H1 (cell line): Measurements from ENCODE around the gene IRF8. TPM values are rescaled to one million over a fixed set of nuclear protein-coding genes. Genes with fewer than 3 reads are reported as not detected.

Experiments used
- CTCF ChIA-PET: fragments of 300-600 bp; sonication (Branson Sonifier 250); formaldehyde crosslinking; loops from one replicate; lab custom pipeline; 2021; ENCODE audit not compliant: partially characterized antibody; lab: Charles Lee
- POLR2A ChIA-PET: fragments of 300-600 bp; sonication (Branson Sonifier 250); formaldehyde crosslinking; loops from one replicate; lab custom pipeline; 2021; ENCODE audit warnings: inconsistent platforms; ENCODE audit not compliant: partially characterized antibody; lab: Charles Lee
- DNase-seq, 2 experiments: peaks; one replicate each; pipeline versions ENCODE4 v3.0.0 to v3.0.0-alpha.2; 2010 to 2022; ENCODE audit warnings: low spot score in 2 of 2, low read depth in 1 of 2, mixed read lengths in 1 of 2
- FAIRE-seq: peaks from 2 replicates; lab custom pipeline; 2011; peaks lifted over from hg19 to GRCh38; lab: Jason Lieb, UNC
- H2AFZ ChIP-seq: 2 replicates; pipeline ENCODE4 v1.8.1; 2012; ENCODE audit warnings: low read length, inconsistent platforms
- H2AK5ac ChIP-seq: 2 replicates; pipeline ENCODE4 v1.6.1; 2013; ENCODE audit warnings: low read depth, low read length
- H2BK120ac ChIP-seq: replicated peaks from 2 replicates; pipeline ENCODE3; 2013; ENCODE audit warnings: low read depth, low read length, inconsistent platforms
- H2BK12ac ChIP-seq: 2 replicates; pipeline ENCODE4 v1.6.1; 2013; ENCODE audit warnings: low read depth, low read length
- H2BK15ac ChIP-seq: 2 replicates; pipeline ENCODE4 v1.6.1; 2013; ENCODE audit warnings: low read length
- H2BK20ac ChIP-seq: 2 replicates; pipeline ENCODE4 v1.6.1; 2013; ENCODE audit warnings: low read length
- H2BK5ac ChIP-seq: 2 replicates; pipeline ENCODE4 v1.6.1; 2013; ENCODE audit warnings: low read depth, low read length
- H3K14ac ChIP-seq: 2 replicates; pipeline ENCODE4 v1.6.1; 2013; ENCODE audit warnings: inconsistent platforms; ENCODE audit not compliant: insufficient read length
- H3K18ac ChIP-seq: 2 replicates; pipeline ENCODE4 v1.6.1; 2013; ENCODE audit warnings: low read length; ENCODE audit errors: extremely low read depth
- H3K23ac ChIP-seq: 2 replicates; pipeline ENCODE4 v1.6.1; 2013; ENCODE audit warnings: inconsistent platforms; ENCODE audit not compliant: insufficient read length
- H3K23me2 ChIP-seq: 2 replicates; pipeline ENCODE4 v1.6.1; 2013; ENCODE audit warnings: low read depth, low read length
- H3K27ac ChIP-seq: 2 replicates; pipeline ENCODE4 v1.6.1; 2011; ENCODE audit warnings: low read depth, low read length, inconsistent platforms
- H3K27me3 ChIP-seq, 4 experiments: replicated peaks in 1 of 4; 1 replicate in 1 of 4; 2 replicates in 3 of 4; pipeline versions ENCODE4 v1.6.1 to v1.8.1; 2011 to 2013; ENCODE audit warnings: low read length in 3 of 4, mild to moderate bottlenecking in 3 of 4, inconsistent platforms in 2 of 4, mixed read lengths in 2 of 4, moderate library complexity in 1 of 4; ENCODE audit not compliant: control insufficient read depth in 3 of 4, insufficient read depth in 3 of 4; ENCODE audit errors: extremely low read depth in 1 of 4
- H3K36me3 ChIP-seq, 4 experiments: 2 replicates each; pipeline versions ENCODE4 v1.6.1 to v1.8.1; 2011 to 2013; ENCODE audit warnings: mild to moderate bottlenecking in 4 of 4, low read length in 3 of 4, moderate library complexity in 2 of 4, control low read depth in 1 of 4, inconsistent platforms in 1 of 4; ENCODE audit not compliant: insufficient read depth in 4 of 4, control insufficient read depth in 2 of 4
- H3K4ac ChIP-seq: replicated peaks from 2 replicates; pipeline ENCODE3; 2013; ENCODE audit warnings: low read length, low read depth, mixed read lengths, inconsistent platforms; ENCODE audit not compliant: insufficient read length
- H3K4me1 ChIP-seq, 4 experiments: replicated peaks in 1 of 4; 1 replicate in 1 of 4; 2 replicates in 3 of 4; pipeline versions ENCODE4 v1.6.1 to v1.8.1; 2011 to 2013; ENCODE audit warnings: low read length in 3 of 4, inconsistent platforms in 2 of 4, mixed read lengths in 1 of 4; ENCODE audit not compliant: insufficient read depth in 4 of 4, control insufficient read depth in 3 of 4
- H3K4me2 ChIP-seq, 2 experiments: 2 replicates each; pipeline versions ENCODE4 v1.6.1 to v1.8.1; 2011 to 2013; ENCODE audit warnings: low read depth in 2 of 2, low read length in 2 of 2, control low read depth in 1 of 2, inconsistent platforms in 1 of 2, mild to moderate bottlenecking in 1 of 2; ENCODE audit not compliant: insufficient read depth in 1 of 2
- H3K4me3 ChIP-seq, 4 experiments: fragments of 200-600, 300-600 bp in 1 of 4; sonication (generic), shearing (Covaris generic), sonication (Bioruptor Twin) in 1 of 4; 2 replicates each; pipeline versions ENCODE4 v1.5.1 to v1.8.1; 2011 to 2016; ENCODE audit warnings: low read length in 4 of 4, low read depth in 3 of 4, control low read depth in 2 of 4, inconsistent platforms in 2 of 4, mild to moderate bottlenecking in 2 of 4, mixed read lengths in 1 of 4, moderate library complexity in 1 of 4; ENCODE audit not compliant: insufficient read depth in 2 of 4; ENCODE audit errors: extremely low read depth in 1 of 4
- H3K56ac ChIP-seq: replicated peaks from 2 replicates; pipeline ENCODE3; 2013; ENCODE audit warnings: low read depth, mild to moderate bottlenecking, mixed read lengths, low read length, inconsistent platforms; ENCODE audit not compliant: insufficient read length
- H3K79me1 ChIP-seq: 2 replicates; pipeline ENCODE4 v1.6.1; 2013; ENCODE audit warnings: low read depth, low read length, control low read depth
- H3K79me2 ChIP-seq, 2 experiments: 2 replicates each; pipeline versions ENCODE4 v1.6.1 to v1.8.1; 2012 to 2013; ENCODE audit warnings: low read length in 2 of 2, mild to moderate bottlenecking in 2 of 2, inconsistent platforms in 1 of 2; ENCODE audit not compliant: insufficient read depth in 2 of 2, control insufficient read depth in 1 of 2
- H3K9ac ChIP-seq, 4 experiments: replicated peaks in 1 of 4; 1 replicate in 1 of 4; 2 replicates in 3 of 4; pipeline versions ENCODE4 v1.6.1 to v1.8.1; 2011 to 2013; ENCODE audit warnings: low read depth in 3 of 4, low read length in 3 of 4, control low read depth in 2 of 4, mild to moderate bottlenecking in 2 of 4, moderate library complexity in 2 of 4, inconsistent platforms in 1 of 4; ENCODE audit errors: extremely low read depth in 1 of 4
- H3K9me3 ChIP-seq, 2 experiments: 2 replicates each; pipeline versions ENCODE4 v1.6.1 to v1.8.1; 2012 to 2013; ENCODE audit warnings: mild to moderate bottlenecking in 2 of 2, moderate library complexity in 2 of 2, control low read depth in 1 of 2, inconsistent platforms in 1 of 2, low read depth in 1 of 2, low read length in 1 of 2, mixed read lengths in 1 of 2; ENCODE audit not compliant: insufficient read depth in 2 of 2
- H4K20me1 ChIP-seq, 2 experiments: replicated peaks in 1 of 2; 2 replicates each; pipeline versions ENCODE3 to v1.8.1; 2011 to 2013; ENCODE audit warnings: inconsistent platforms in 2 of 2, low read length in 2 of 2, mild to moderate bottlenecking in 1 of 2; ENCODE audit not compliant: insufficient read depth in 2 of 2, control insufficient read depth in 1 of 2
- H4K5ac ChIP-seq: 2 replicates; pipeline ENCODE4 v1.6.1; 2013; ENCODE audit warnings: low read length, low read depth, mixed read lengths, inconsistent platforms; ENCODE audit not compliant: insufficient read length
- H4K8ac ChIP-seq: 2 replicates; pipeline ENCODE4 v1.8.0; 2013; ENCODE audit warnings: mild to moderate bottlenecking, moderate library complexity, low read length, inconsistent platforms; ENCODE audit not compliant: insufficient read depth; ENCODE audit errors: extremely low read depth
- H4K91ac ChIP-seq: replicated peaks from 2 replicates; pipeline ENCODE3; 2013; ENCODE audit warnings: low read length, mixed read lengths, inconsistent platforms; ENCODE audit not compliant: insufficient read length
- ASH2L ChIP-seq: fragments of 200-600, 300-600 bp; sonication (generic); IDR thresholded peaks from one replicate; pipeline ENCODE4 v1.7.1; 2017; ENCODE audit warnings: low read length
- CBX5 ChIP-seq: fragments of 300-800, 300-1000 bp; sonication (generic); IDR thresholded peaks from 2 replicates; pipeline ENCODE4 v1.7.1; 2016; ENCODE audit warnings: antibody characterized with exemption, low read length, low read depth
- CEBPB ChIP-seq: IDR thresholded peaks from 2 replicates; pipeline ENCODE4 v1.6.1; 2012; ENCODE audit warnings: low read depth, low read length
- CHD1 ChIP-seq: IDR thresholded peaks from 2 replicates; pipeline ENCODE4 v1.6.1; 2012; ENCODE audit warnings: low read depth, low read length, improper control_type of control experiment
- JUN ChIP-seq: IDR thresholded peaks from 2 replicates; pipeline ENCODE4 v1.6.1; 2011; ENCODE audit warnings: low read depth, mild to moderate bottlenecking, improper control_type of control experiment, low read length
- NANOG ChIP-seq: IDR thresholded peaks from 2 replicates; pipeline ENCODE4 v1.6.1; 2011; ENCODE audit warnings: low read length, low read depth, mild to moderate bottlenecking, inconsistent platforms; ENCODE audit not compliant: insufficient read depth, poor library complexity, severe bottlenecking
- PHF8 ChIP-seq: fragments of 200-600 bp; sonication (generic); conservative IDR thresholded peaks from 2 replicates; pipeline ENCODE4 v1.7.1; 2012; ENCODE audit warnings: low read depth, mild to moderate bottlenecking, inconsistent platforms, low read length, moderate library complexity
- POU5F1 ChIP-seq: IDR thresholded peaks from 2 replicates; pipeline ENCODE4 v1.6.1; 2011; ENCODE audit warnings: low read depth, mild to moderate bottlenecking, low read length, moderate library complexity
- RAD21 ChIP-seq, 2 experiments: IDR thresholded peaks in 1 of 2; conservative IDR thresholded peaks in 1 of 2; 2 replicates each; pipeline ENCODE4 v1.6.1; 2011; ENCODE audit warnings: low read depth in 2 of 2, low read length in 2 of 2, improper control_type of control experiment in 1 of 2, inconsistent platforms in 1 of 2, mild to moderate bottlenecking in 1 of 2, moderate library complexity in 1 of 2
- RFX5 ChIP-seq: IDR thresholded peaks from 2 replicates; pipeline ENCODE4 v1.6.1; 2011; ENCODE audit warnings: low read depth, low read length, improper control_type of control experiment, borderline replicate concordance
- SP1 ChIP-seq: IDR thresholded peaks from 2 replicates; pipeline ENCODE4 v1.6.1; 2011; ENCODE audit warnings: low read depth, low read length
- SP4 ChIP-seq: IDR thresholded peaks from 2 replicates; pipeline ENCODE4 v1.6.1; 2012; ENCODE audit warnings: low read length, inconsistent platforms
- TAF1 ChIP-seq: IDR thresholded peaks from 2 replicates; pipeline ENCODE4 v1.6.1; 2011; ENCODE audit warnings: mild to moderate bottlenecking, low read depth, low read length
- TBP ChIP-seq: IDR thresholded peaks from 2 replicates; pipeline ENCODE4 v1.6.1; 2011; ENCODE audit warnings: low read depth, low read length, improper control_type of control experiment
- YY1 ChIP-seq: IDR thresholded peaks from 2 replicates; pipeline ENCODE4 v1.6.1; 2011; ENCODE audit warnings: low read depth, mild to moderate bottlenecking, low read length
- WGBS, 2 experiments: shearing (Covaris generic) in 1 of 2; methylation state at CpG; one replicate each; pipeline versions ENCODE4 v1.1.6 to v1.1.7; 2013 to 2015; ENCODE audit warnings: low lambda C conversion rate in 2 of 2, mixed read lengths in 2 of 2, inconsistent platforms in 1 of 2, low coverage in 1 of 2, missing lambda C conversion rate in 1 of 2; ENCODE audit not compliant: insufficient replicate concordance in 2 of 2, insufficient coverage in 1 of 2, insufficient read length in 1 of 2; ENCODE audit errors: extremely low coverage in 1 of 2, missing lambda C conversion rate in 1 of 2; 5-methylcytosine and 5-hydroxymethylcytosine counted together
- polyA plus RNA-seq, 7 experiments: library from polyadenylated mRNA; depleted of rRNA in 3 of 7; stranded (reverse) in 5 of 7; unstranded in 2 of 7; fragments of >200 nt in 5 of 7; fragments of 200-250 nt in 2 of 7; gene quantifications; 1 replicate in 5 of 7; 2 replicates in 1 of 7; 4 replicates in 1 of 7; pipeline versions ENCODE4 v1.2.1 to v1.2.3, GENCODE V29; 2011 to 2013; ENCODE audit warnings: missing spikeins in 2 of 7, mixed read lengths in 2 of 7
- total RNA-seq: library from RNA; stranded (reverse); fragmentation: NEBNext Ultra II Directional; extraction: Animal tissue kit (Norgen Biotek cat#: 25700); gene quantifications from 2 replicates; pipeline ENCODE4 v1.2.1, GENCODE V29; 2021

IRF8 gene
- total and polyA plus RNA-seq, 2 of the 8 experiments (the other 6 are each of a cell fraction or from before 2014, with no cell fraction given) = 0.35 to 2.0 TPM

DNA sequence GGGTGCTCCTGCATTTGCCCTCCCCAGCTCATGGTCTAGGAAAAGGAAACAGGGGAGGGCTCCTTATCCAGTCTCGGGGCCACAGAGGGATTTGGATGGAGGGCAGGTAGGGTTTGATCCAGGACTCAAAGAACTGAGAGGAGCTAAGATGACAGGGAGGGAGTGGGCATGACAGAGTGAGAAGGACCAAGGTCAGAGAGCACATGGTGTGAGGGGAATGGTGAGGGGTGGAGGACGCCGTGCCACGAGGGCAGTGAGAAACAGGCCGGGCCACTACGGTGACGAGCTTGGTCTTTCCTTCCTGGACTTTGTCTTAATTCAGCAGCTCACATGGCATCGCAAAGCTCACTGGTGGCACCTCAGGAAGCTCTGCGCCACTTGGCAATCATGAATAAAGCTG lies 35.2 kb downstream of the IRF8 start:
- Histone ChIP-seq H3K56ac (no peak overlapping the region), H4K91ac (peak overlapping the region; percentile 29), H3K27ac (no peak overlapping the region), H3K4ac (no peak overlapping the region), H2BK12ac (no peak overlapping the region), H3K23me2 (no peaks in the 10 kb centered on the region), H4K20me1 (no peaks in the 10 kb centered on the region), H3K79me1 (no peaks in the 10 kb centered on the region), H2AK5ac (no peak overlapping the region), H3K4me3 (no peak overlapping the region), H3K23ac (no peak overlapping the region), H4K8ac (no peak overlapping the region; the same call in 1 of the 2 replicates), H3K79me2 (no peaks in the 10 kb centered on the region), H3K14ac (no peak overlapping the region), H3K36me3 (no peaks in the 10 kb centered on the region), H4K5ac (no peak overlapping the region), H2AFZ (no peak overlapping the region), H3K18ac (no peak overlapping the region), H3K4me2 (no peak overlapping the region), H2BK5ac (no peak overlapping the region), H3K4me1 (no peaks in the 10 kb centered on the region), H3K9ac (no peak overlapping the region), H2BK15ac (no peak overlapping the region), H3K9me3 (no peaks in the 10 kb centered on the region), H2BK120ac (no peak overlapping the region), H3K27me3 (peaks cover 0 to 2% (median 0%) of the 10 kb centered on the region in 4 experiments; a peak in 1 of 7 replicates), H2BK20ac (no peak overlapping the region)
- TF ChIP-seq CEBPB = no peak
- no peak for TF ChIP-seq CBX5
- TF ChIP-seq SP4 = no peak
- no peak for TF ChIP-seq RAD21 (IDR thresholded peaks at IDR 0.05 in 1 of 2, conservative IDR thresholded peaks at IDR 0.05 in 1 of 2; ENCODE audit: low read depth in 2 of 2, low read length in 2 of 2)
- TF ChIP-seq TAF1 = no peak
- no peak for TF ChIP-seq PHF8
- TF ChIP-seq TBP = no peak
- TF ChIP-seq NANOG = no peak
- TF ChIP-seq ASH2L = no peak
- no peak for TF ChIP-seq CHD1
- no peak for TF ChIP-seq YY1
- no peak for TF ChIP-seq POU5F1
- no peak for TF ChIP-seq SP1
- TF ChIP-seq RFX5 = no peak
- TF ChIP-seq JUN = no peak
- WGBS, 2 experiments = 80% methylated on average over 9 of the region's 9 CpGs; no CpG with 5 or more reads in 1 of the 2 experiments
- POLR2A ChIA-PET = no interaction called here
- CTCF ChIA-PET = interaction anchor here (0.7 to 1.9 kb wide), 6 partner anchors 11 to 113 kb away, joined by 3 to 8 read pairs (median 3); no protein-coding TSS in a partner anchor
- DNase-seq (no peak), FAIRE-seq (no peak)
